Lower leg skin (tissue), 4 donors: ENCODE data around the gene HOXB9. TPM values are rescaled to one million over a fixed set of nuclear protein-coding genes. Genes with fewer than 3 reads are reported as not detected.

Source experiments
- DNase-seq, 2 donors: peaks; one replicate each; pipeline ENCODE4 v3.0.0-alpha.2; 2019; ENCODE audit warnings: low spot score in 2 of 2
- H3K4me3 ChIP-seq: fragments of 200-600 bp; sonication (generic); 2 replicates; pipeline ENCODE4 v1.5.1; 2017; ENCODE audit warnings: mild to moderate bottlenecking, low read depth; ENCODE audit not compliant: poor library complexity, severe bottlenecking
- POLR2A ChIP-seq, 2 donors: fragments of 450-650 bp; IDR thresholded peaks; one replicate each; pipeline ENCODE4 v1.6.1; 2016 to 2017; ENCODE audit warnings: antibody characterized with exemption in 2 of 2, mild to moderate bottlenecking in 1 of 2, moderate library complexity in 1 of 2
- WGBS, 2 donors: methylation state at CpG; one replicate each; pipeline ENCODE4 v1.1.5; 2018; 5-methylcytosine and 5-hydroxymethylcytosine counted together
- intact Hi-C: fragments of 100-400 bp; cut with DNase I; formaldehyde crosslinking; loops from one replicate; pipeline ENCODE4 v1.15.0; 2023; ENCODE audit warnings: low total_unique reads
- total RNA-seq, 4 donors: library from RNA; depleted of rRNA; stranded (reverse); fragments of >200 nt; gene quantifications; one replicate each; pipeline ENCODE4 v1.1.0, GENCODE V29; 2016
- TF ChIP-seq, protein P1 (sequence below), 3 donors: fragments of 450-650 bp; IDR thresholded peaks; one replicate each; pipeline ENCODE4 v1.5.1; 2016; ENCODE audit warnings: antibody characterized with exemption in 3 of 3, mild to moderate bottlenecking in 3 of 3, moderate library complexity in 2 of 3

The HOXB9 gene
- total RNA-seq, 4 donors from 2014 or later: 0.07 to 0.29 TPM; not detected in 2

- DNase-seq: no peak
- TF ChIP-seq, protein P1, sequence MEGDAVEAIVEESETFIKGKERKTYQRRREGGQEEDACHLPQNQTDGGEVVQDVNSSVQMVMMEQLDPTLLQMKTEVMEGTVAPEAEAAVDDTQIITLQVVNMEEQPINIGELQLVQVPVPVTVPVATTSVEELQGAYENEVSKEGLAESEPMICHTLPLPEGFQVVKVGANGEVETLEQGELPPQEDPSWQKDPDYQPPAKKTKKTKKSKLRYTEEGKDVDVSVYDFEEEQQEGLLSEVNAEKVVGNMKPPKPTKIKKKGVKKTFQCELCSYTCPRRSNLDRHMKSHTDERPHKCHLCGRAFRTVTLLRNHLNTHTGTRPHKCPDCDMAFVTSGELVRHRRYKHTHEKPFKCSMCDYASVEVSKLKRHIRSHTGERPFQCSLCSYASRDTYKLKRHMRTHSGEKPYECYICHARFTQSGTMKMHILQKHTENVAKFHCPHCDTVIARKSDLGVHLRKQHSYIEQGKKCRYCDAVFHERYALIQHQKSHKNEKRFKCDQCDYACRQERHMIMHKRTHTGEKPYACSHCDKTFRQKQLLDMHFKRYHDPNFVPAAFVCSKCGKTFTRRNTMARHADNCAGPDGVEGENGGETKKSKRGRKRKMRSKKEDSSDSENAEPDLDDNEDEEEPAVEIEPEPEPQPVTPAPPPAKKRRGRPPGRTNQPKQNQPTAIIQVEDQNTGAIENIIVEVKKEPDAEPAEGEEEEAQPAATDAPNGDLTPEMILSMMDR (IDR thresholded peaks at IDR 0.05): no peak
- TF ChIP-seq POLR2A (IDR thresholded peaks at IDR 0.05): no peak
- 17 to 27% methylated on average over 29 of the region's 29 CpGs for WGBS, 2 donors
- H3K4me3 ChIP-seq: no peak overlapping the region
- intact Hi-C loops: no loop called here
Measured at GRCh38 chr17:48641541-48642058, 15.4 kb upstream of the HOXB9 start.

GRCh38 chr17:48640858-48641180, 14.7 kb upstream of the HOXB9 start:
- no peak for DNase-seq
- no peak for TF ChIP-seq POLR2A (IDR thresholded peaks at IDR 0.05)
- TF ChIP-seq, protein P1 (IDR thresholded peaks at IDR 0.05): no peak
- 81 to 93% methylated on average over 1 of the region's 1 CpG for WGBS, 2 donors
- intact Hi-C loops: no loop called here
- H3K4me3 ChIP-seq: no peak overlapping the region

- no peak for TF ChIP-seq POLR2A (IDR thresholded peaks at IDR 0.05)
- TF ChIP-seq, protein P1 (IDR thresholded peaks at IDR 0.05): no peak
- no peak for DNase-seq
- intact Hi-C loops: no loop called here
- no peak overlapping the region for H3K4me3 ChIP-seq
- 67 to 74% methylated on average over 6 of the region's 6 CpGs for WGBS, 2 donors
Measured at GRCh38 chr17:48639982-48640857, 14.1 kb upstream of the HOXB9 start.

DNA sequence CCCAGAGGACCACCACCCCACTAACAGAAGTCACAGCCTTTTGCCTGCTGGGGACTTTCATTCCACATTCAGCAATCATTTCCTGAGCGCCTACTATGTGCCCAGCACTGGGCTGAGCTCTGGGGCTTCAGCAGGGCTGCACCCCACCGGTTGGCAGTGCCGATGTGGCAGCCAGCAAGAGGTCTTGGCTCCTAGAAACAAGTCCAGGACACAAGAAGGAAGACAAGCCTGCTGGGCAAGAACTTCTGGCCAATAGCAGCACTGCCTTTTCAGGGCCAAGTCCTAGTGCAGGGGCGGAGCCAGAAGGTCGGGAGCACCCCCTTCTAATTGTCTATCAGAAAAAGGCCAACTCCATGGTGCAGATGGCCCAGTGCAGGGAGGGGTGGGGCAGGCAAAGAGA, 13.0 kb upstream of the HOXB9 start:
- TF ChIP-seq, protein P1 (IDR thresholded peaks at IDR 0.05): no peak
- no peak for TF ChIP-seq POLR2A (IDR thresholded peaks at IDR 0.05)
- no peak for DNase-seq
- 52 to 56% methylated on average over 5 of the region's 5 CpGs for WGBS, 2 donors
- no peak overlapping the region for H3K4me3 ChIP-seq
- intact Hi-C loops: no loop called here

DNA sequence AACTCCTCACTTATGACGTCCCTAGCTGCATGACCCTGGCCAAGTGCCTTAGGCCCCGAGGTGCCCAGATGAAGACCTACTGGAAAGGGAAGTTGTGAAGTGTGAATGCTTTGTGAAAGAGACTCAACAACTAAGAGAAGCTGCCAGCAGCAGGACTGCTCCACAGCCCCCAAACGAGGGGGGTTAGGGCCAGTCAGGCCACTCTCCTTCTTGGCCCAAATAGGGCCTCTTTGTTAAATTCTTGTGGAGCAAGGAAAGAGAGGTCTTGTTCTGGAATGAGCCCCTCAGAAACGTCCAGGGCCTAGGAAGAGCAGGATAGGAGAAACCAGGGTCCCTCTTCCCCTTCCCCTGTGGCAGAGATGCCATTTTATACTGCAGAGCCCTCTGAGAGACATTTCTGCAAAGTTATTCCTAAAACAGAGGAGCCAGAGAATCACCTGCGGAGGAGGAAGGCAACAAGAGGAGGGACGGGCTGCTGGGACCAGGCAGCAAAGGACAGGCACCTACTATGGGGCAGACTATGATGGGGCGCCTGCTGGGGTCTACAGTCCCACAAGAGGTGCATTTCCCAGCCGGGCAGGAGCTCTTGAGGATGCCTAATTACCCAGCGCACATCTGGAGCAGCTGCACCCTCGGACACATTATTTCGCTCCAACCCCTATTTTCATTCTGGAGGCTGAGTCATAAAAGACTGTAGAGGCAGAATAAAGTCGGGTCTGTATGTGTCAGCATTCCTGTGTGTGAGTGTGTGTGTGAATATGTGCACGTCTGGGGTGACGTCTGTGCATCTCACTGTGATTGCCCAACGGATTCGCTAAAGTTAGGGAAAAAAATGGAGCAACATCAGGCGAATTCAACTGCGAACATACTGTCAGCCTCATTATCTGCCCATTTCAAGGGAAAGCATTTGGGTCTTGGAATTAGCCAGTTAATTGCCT, 11.4 kb upstream of the HOXB9 start:
- WGBS, 2 donors: 41 to 51% methylated on average over 18 of the region's 18 CpGs
- H3K4me3 ChIP-seq: no peak overlapping the region
- intact Hi-C loops: no loop called here
- no peak for DNase-seq
- TF ChIP-seq POLR2A (IDR thresholded peaks at IDR 0.05): no peak
- TF ChIP-seq, protein P1 (IDR thresholded peaks at IDR 0.05): no peak
